Panc1 (cell line): ENCODE results near the gene UBL4A.

Experiments used
- POLR2AphosphoS5 ChIP-seq: IDR thresholded peaks from 2 replicates; pipeline ENCODE4 v1.6.1; 2012; ENCODE audit warnings: mild to moderate bottlenecking, low read depth, low read length, moderate library complexity
- SIN3A ChIP-seq: IDR thresholded peaks from 2 replicates; pipeline ENCODE4 v1.6.1; 2012; ENCODE audit warnings: low read depth, mild to moderate bottlenecking, low read length, moderate library complexity, borderline replicate concordance; ENCODE audit not compliant: insufficient read depth
- TCF7L2 ChIP-seq: IDR thresholded peaks from 2 replicates; pipeline ENCODE4 v1.6.1; 2011; ENCODE audit warnings: mild to moderate bottlenecking, low read depth, low read length, inconsistent platforms
- TF ChIP-seq, protein P1 (sequence below): fragments of 450-650 bp; IDR thresholded peaks from 2 replicates; pipeline ENCODE4 v1.5.1; 2017; ENCODE audit warnings: mild to moderate bottlenecking
- TF ChIP-seq, protein P2 (sequence below), 2 experiments: IDR thresholded peaks; 2 replicates each; pipeline ENCODE4 v1.6.1; 2011 to 2012; ENCODE audit warnings: low read depth in 2 of 2, control low read depth in 1 of 2, low read length in 1 of 2, mild to moderate bottlenecking in 1 of 2, moderate library complexity in 1 of 2; ENCODE audit not compliant: insufficient read depth in 1 of 2

DNA sequence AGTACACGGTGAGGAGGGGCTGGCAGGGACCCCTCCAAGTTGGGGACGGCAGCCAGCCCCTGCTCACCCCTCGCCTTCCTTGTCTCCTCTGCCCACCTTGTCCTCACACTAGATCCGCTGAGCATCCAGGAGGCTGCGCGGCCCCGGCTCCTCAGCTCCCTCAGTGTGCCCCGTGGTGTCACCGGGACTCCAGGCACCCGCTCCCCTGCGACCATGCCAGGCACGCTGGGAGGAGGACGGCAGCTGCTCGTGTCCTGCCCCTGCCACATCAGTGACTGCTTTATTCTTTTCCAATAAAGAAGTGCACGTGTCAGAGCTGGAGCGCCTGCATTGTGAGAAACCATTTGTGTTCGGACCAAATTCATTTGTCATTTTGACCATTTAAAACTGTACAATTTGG is 36.1 kb downstream of the UBL4A start:
- TF ChIP-seq, protein P1, sequence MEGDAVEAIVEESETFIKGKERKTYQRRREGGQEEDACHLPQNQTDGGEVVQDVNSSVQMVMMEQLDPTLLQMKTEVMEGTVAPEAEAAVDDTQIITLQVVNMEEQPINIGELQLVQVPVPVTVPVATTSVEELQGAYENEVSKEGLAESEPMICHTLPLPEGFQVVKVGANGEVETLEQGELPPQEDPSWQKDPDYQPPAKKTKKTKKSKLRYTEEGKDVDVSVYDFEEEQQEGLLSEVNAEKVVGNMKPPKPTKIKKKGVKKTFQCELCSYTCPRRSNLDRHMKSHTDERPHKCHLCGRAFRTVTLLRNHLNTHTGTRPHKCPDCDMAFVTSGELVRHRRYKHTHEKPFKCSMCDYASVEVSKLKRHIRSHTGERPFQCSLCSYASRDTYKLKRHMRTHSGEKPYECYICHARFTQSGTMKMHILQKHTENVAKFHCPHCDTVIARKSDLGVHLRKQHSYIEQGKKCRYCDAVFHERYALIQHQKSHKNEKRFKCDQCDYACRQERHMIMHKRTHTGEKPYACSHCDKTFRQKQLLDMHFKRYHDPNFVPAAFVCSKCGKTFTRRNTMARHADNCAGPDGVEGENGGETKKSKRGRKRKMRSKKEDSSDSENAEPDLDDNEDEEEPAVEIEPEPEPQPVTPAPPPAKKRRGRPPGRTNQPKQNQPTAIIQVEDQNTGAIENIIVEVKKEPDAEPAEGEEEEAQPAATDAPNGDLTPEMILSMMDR: no peak
- no peak for TF ChIP-seq POLR2AphosphoS5
- TF ChIP-seq TCF7L2: no peak
- TF ChIP-seq, protein P2, sequence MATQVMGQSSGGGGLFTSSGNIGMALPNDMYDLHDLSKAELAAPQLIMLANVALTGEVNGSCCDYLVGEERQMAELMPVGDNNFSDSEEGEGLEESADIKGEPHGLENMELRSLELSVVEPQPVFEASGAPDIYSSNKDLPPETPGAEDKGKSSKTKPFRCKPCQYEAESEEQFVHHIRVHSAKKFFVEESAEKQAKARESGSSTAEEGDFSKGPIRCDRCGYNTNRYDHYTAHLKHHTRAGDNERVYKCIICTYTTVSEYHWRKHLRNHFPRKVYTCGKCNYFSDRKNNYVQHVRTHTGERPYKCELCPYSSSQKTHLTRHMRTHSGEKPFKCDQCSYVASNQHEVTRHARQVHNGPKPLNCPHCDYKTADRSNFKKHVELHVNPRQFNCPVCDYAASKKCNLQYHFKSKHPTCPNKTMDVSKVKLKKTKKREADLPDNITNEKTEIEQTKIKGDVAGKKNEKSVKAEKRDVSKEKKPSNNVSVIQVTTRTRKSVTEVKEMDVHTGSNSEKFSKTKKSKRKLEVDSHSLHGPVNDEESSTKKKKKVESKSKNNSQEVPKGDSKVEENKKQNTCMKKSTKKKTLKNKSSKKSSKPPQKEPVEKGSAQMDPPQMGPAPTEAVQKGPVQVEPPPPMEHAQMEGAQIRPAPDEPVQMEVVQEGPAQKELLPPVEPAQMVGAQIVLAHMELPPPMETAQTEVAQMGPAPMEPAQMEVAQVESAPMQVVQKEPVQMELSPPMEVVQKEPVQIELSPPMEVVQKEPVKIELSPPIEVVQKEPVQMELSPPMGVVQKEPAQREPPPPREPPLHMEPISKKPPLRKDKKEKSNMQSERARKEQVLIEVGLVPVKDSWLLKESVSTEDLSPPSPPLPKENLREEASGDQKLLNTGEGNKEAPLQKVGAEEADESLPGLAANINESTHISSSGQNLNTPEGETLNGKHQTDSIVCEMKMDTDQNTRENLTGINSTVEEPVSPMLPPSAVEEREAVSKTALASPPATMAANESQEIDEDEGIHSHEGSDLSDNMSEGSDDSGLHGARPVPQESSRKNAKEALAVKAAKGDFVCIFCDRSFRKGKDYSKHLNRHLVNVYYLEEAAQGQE (IDR thresholded peaks at IDR 0.05; ENCODE audit: insufficient read depth in 1 of 2, low read depth in 2 of 2, low read length in 1 of 2): no peak
- TF ChIP-seq SIN3A: no peak
